GM12878 (cell line): ENCODE results near the gene KIAA2012. TPM values are rescaled to one million over a fixed set of nuclear protein-coding genes. Genes with fewer than 3 reads are reported as not detected.
A peak's percentile ranks its signal among the peaks of the same experiment; 100 is the strongest.

Source experiments
- BMI1 ChIP-seq: fragments of 450-650 bp; IDR thresholded peaks from 2 replicates; pipeline ENCODE4 v1.6.1; 2016; ENCODE audit warnings: mild to moderate bottlenecking, moderate library complexity, borderline replicate concordance
- BRCA1 ChIP-seq: IDR thresholded peaks from 2 replicates; pipeline ENCODE4 v1.6.1; 2011; ENCODE audit warnings: low read depth, low read length, improper control_type of control experiment
- CBFB ChIP-seq: IDR thresholded peaks from 2 replicates; pipeline ENCODE4 v1.6.1; 2016; ENCODE audit warnings: antibody characterized with exemption, low read depth
- CBX5 ChIP-seq: sonication (generic); IDR thresholded peaks from 2 replicates; pipeline ENCODE4 v1.6.1; 2016; ENCODE audit warnings: low read depth, moderate library complexity, mild to moderate bottlenecking, inconsistent platforms
- CEBPB ChIP-seq, 2 experiments: fragments of 150-350 bp in 1 of 2; IDR thresholded peaks; 2 replicates each; pipeline ENCODE4 v1.6.1; 2012 to 2014; ENCODE audit warnings: low read depth in 2 of 2, low read length in 2 of 2, borderline replicate concordance in 1 of 2, inconsistent platforms in 1 of 2
- CHD1 ChIP-seq: IDR thresholded peaks from 2 replicates; pipeline ENCODE4 v1.6.1; 2012; ENCODE audit warnings: low read depth, low read length, improper control_type of control experiment
- CHD4 ChIP-seq: fragments of 200-600 bp; sonication (generic); IDR thresholded peaks from 2 replicates; pipeline ENCODE4 v1.6.1; 2016; ENCODE audit warnings: mild to moderate bottlenecking
- CTCF ChIP-seq, 3 experiments: IDR thresholded peaks in 2 of 3; conservative IDR thresholded peaks in 1 of 3; 2 replicates each; pipeline ENCODE4 v1.5.1; 2011; ENCODE audit warnings: low read depth in 3 of 3, low read length in 3 of 3, mild to moderate bottlenecking in 3 of 3, control low read depth in 2 of 3, moderate library complexity in 2 of 3, inconsistent platforms in 1 of 3, mixed read lengths in 1 of 3; ENCODE audit not compliant: control insufficient read depth in 2 of 3, insufficient read depth in 1 of 3; ENCODE audit errors: extremely low read depth in 1 of 3
- EGR1 ChIP-seq, 2 experiments: IDR thresholded peaks; 1 replicate in 1 of 2; 2 replicates in 1 of 2; pipeline ENCODE4 v1.6.1; 2011 to 2012; ENCODE audit warnings: low read depth in 2 of 2, low read length in 2 of 2, borderline replicate concordance in 1 of 2, mild to moderate bottlenecking in 1 of 2, moderate library complexity in 1 of 2
- EZH2 ChIP-seq: IDR thresholded peaks from 2 replicates; pipeline ENCODE4 v1.6.1; 2012; ENCODE audit warnings: low read depth, mild to moderate bottlenecking, control low read depth, inconsistent platforms, low read length, borderline replicate concordance; ENCODE audit not compliant: control insufficient read depth
- GABPA ChIP-seq: IDR thresholded peaks from 2 replicates; pipeline ENCODE4 v1.6.1; 2014; ENCODE audit warnings: antibody characterized with exemption, low read depth, mild to moderate bottlenecking, inconsistent platforms
- IKZF2 ChIP-seq, 2 experiments: fragments of 450-650 bp; IDR thresholded peaks; 2 replicates each; pipeline ENCODE4 v1.6.1; 2017; ENCODE audit warnings: mild to moderate bottlenecking in 2 of 2, moderate library complexity in 2 of 2
- IRF3 ChIP-seq: fragments of 450-650 bp; IDR thresholded peaks from 2 replicates; pipeline ENCODE4 v1.6.1; 2014; ENCODE audit warnings: mild to moderate bottlenecking
- LARP7 ChIP-seq: fragments of 450-650 bp; IDR thresholded peaks from 2 replicates; pipeline ENCODE4 v1.6.1; 2017; ENCODE audit warnings: mild to moderate bottlenecking
- MYB ChIP-seq: fragments of 150-350 bp; IDR thresholded peaks from 2 replicates; pipeline ENCODE4 v1.6.1; 2014; ENCODE audit warnings: mild to moderate bottlenecking, low read depth, low read length, borderline replicate concordance
- PAX5 ChIP-seq: IDR thresholded peaks from 2 replicates; pipeline ENCODE4 v1.6.1; 2011; ENCODE audit warnings: low read depth, low read length, borderline replicate concordance
- PKNOX1 ChIP-seq: fragments of 450-650 bp; IDR thresholded peaks from 2 replicates; pipeline ENCODE4 v1.6.1; 2016; ENCODE audit warnings: mild to moderate bottlenecking
- RAD21 ChIP-seq: IDR thresholded peaks from 2 replicates; pipeline ENCODE4 v1.6.1; 2011; ENCODE audit warnings: mild to moderate bottlenecking, low read depth, low read length, moderate library complexity; ENCODE audit not compliant: insufficient read depth
- RB1 ChIP-seq: fragments of 450-650 bp; formaldehyde crosslinking; IDR thresholded peaks from 2 replicates; pipeline ENCODE4 v1.6.1; 2017; ENCODE audit warnings: mild to moderate bottlenecking, borderline replicate concordance
- RFX5 ChIP-seq: IDR thresholded peaks from 2 replicates; pipeline ENCODE4 v1.6.1; 2011; ENCODE audit warnings: low read depth, low read length, improper control_type of control experiment
- SP1 ChIP-seq: IDR thresholded peaks from one replicate; pipeline ENCODE4 v1.6.1; 2011; ENCODE audit warnings: low read depth, low read length
- SRF ChIP-seq, 2 experiments: IDR thresholded peaks; 2 replicates each; pipeline ENCODE4 v1.6.1; 2011; ENCODE audit warnings: low read depth in 2 of 2, low read length in 2 of 2, mild to moderate bottlenecking in 1 of 2, moderate library complexity in 1 of 2
- STAT1 ChIP-seq: fragments of 450-650 bp; conservative IDR thresholded peaks from 2 replicates; pipeline ENCODE4 v1.6.1; 2014; ENCODE audit warnings: antibody characterized with exemption, mild to moderate bottlenecking
- TCF7 ChIP-seq: IDR thresholded peaks from 2 replicates; pipeline ENCODE4 v1.6.1; 2014; ENCODE audit warnings: antibody characterized with exemption, borderline replicate concordance
- ZNF217 ChIP-seq: fragments of 450-650 bp; IDR thresholded peaks from 2 replicates; pipeline ENCODE4 v1.6.1; 2017; ENCODE audit warnings: antibody characterized with exemption, mild to moderate bottlenecking
- ZNF384 ChIP-seq: IDR thresholded peaks from 2 replicates; pipeline ENCODE4 v1.6.1; 2012; ENCODE audit warnings: low read depth, mild to moderate bottlenecking, low read length, improper control_type of control experiment, borderline replicate concordance
- ZSCAN29 ChIP-seq: fragments of 450-650 bp; IDR thresholded peaks from 2 replicates; pipeline ENCODE4 v1.6.1; 2017; ENCODE audit warnings: mild to moderate bottlenecking, moderate library complexity
- polyA plus RNA-seq, 11 experiments: library from polyadenylated mRNA; depleted of rRNA in 4 of 11; unstranded in 6 of 11; stranded (reverse) in 5 of 11; fragments of >200 nt; fragmentation: Nextera tagmentation in 4 of 11; fragmentation: Illumina TruSeq in 1 of 11; extraction: Ambion mirVana in 4 of 11; extraction: Trizol in 1 of 11; gene quantifications; 1 replicate in 1 of 11; 2 replicates in 10 of 11; pipeline versions ENCODE4 v1.2.1 to v1.2.3, GENCODE V29; 2011 to 2016; ENCODE audit warnings: inconsistent platforms in 2 of 11, missing spikeins in 2 of 11, low read depth in 1 of 11
- total RNA-seq, 4 experiments: library from RNA; depleted of rRNA in 3 of 4; stranded (reverse); fragments of >200 nt in 3 of 4; fragmentation: Illumina TruSeq in 1 of 4; extraction: Trizol in 1 of 4; gene quantifications; 2 replicates each; pipeline versions ENCODE4 v1.2.1 to v1.2.3, GENCODE V29; 2013 to 2021

Gene KIAA2012
- total and polyA plus RNA-seq, 10 of the 15 experiments (the other 5 are each of a cell fraction or from before 2014, with no cell fraction given): 0.03 TPM; not detected in 9

GRCh38 chr2:202033317-202034248 lies 39.5 kb upstream of the KIAA2012 start, which contains the start of gene FZD7 (continued):
- no peak for TF ChIP-seq PKNOX1
- TF ChIP-seq GABPA: no peak
- no peak for TF ChIP-seq PAX5
- peak; percentile 54 to 64 for TF ChIP-seq IKZF2 (IDR thresholded peaks at IDR 0.05)
- no peak for TF ChIP-seq IRF3
- no peak for TF ChIP-seq MYB
- no peak for TF ChIP-seq ZNF384
- TF ChIP-seq RB1: peak; percentile 39; the same call in 1 of the 2 replicates
- TF ChIP-seq CHD1: no peak
- no peak for TF ChIP-seq TCF7
- no peak; the same call in 1 of the 2 replicates for TF ChIP-seq RFX5
- TF ChIP-seq CHD4: no peak
- no peak for TF ChIP-seq CBX5
- no peak; the same call in 1 of the 2 replicates for TF ChIP-seq ZSCAN29
- peak; percentile 61 for TF ChIP-seq SP1
- no peak for TF ChIP-seq BMI1
- TF ChIP-seq ZNF217: no peak; the same call in none of the 2 replicates
- TF ChIP-seq LARP7: peak; percentile 74
- TF ChIP-seq RAD21: no peak
- TF ChIP-seq CBFB: no peak
- TF ChIP-seq CEBPB (IDR thresholded peaks at IDR 0.05; ENCODE audit: borderline replicate concordance in 1 of 2, low read depth in 2 of 2, low read length in 2 of 2): no peak
- peak in 2 of 3 experiments; percentile 14 to 26; a peak in 3 of 6 replicates for TF ChIP-seq CTCF (IDR thresholded peaks at IDR 0.05 in 2 of 3, conservative IDR thresholded peaks at IDR 0.05 in 1 of 3; ENCODE audit: control insufficient read depth in 2 of 3, extremely low read depth in 1 of 3, insufficient read depth in 1 of 3, low read depth in 3 of 3, low read length in 3 of 3)
- peak in 1 of 2 experiments; percentile 36; a peak in 1 of 3 replicates for TF ChIP-seq EGR1 (IDR thresholded peaks at IDR 0.05; ENCODE audit: borderline replicate concordance in 1 of 2, low read depth in 2 of 2, low read length in 2 of 2)
- TF ChIP-seq BRCA1: 0 out of 2 replicates have a peak, but pooled peaks have one; percentile 18
- no peak for TF ChIP-seq SRF (IDR thresholded peaks at IDR 0.05; ENCODE audit: low read depth in 2 of 2, low read length in 2 of 2)
- TF ChIP-seq STAT1: no peak
- no peak for TF ChIP-seq EZH2
